T-cell (primary cell): ENCODE measurements around the gene SERPINB11. TPM values are rescaled to one million over a fixed set of nuclear protein-coding genes. Genes with fewer than 3 reads are reported as not detected.

Source experiments
- ATAC-seq, 4 experiments: fragments of 200-7000 bp in 3 of 4; fragments of 150-1000 bp in 1 of 4; cut with Tn5 transposase; replicated peaks in 1 of 4; 1 replicate in 3 of 4; 2 replicates in 1 of 4; pipeline ENCODE4 v1.10.0; 2021; ENCODE audit warnings: moderate library complexity in 3 of 4, mild to moderate bottlenecking in 2 of 4, moderate number of reproducible peaks in 1 of 4
- CTCF ChIA-PET, 2 donors: fragments of 300-600 bp; sonication (Branson Sonifier 250); formaldehyde crosslinking; loops; one replicate each; lab custom pipeline; 2022; ENCODE audit warnings: antibody characterized with exemption in 2 of 2; lab: Charles Lee
- POLR2A ChIA-PET, 2 donors: fragments of 300-600 bp; sonication (Branson Sonifier 250); formaldehyde crosslinking; loops; one replicate each; lab custom pipeline; 2022; ENCODE audit warnings: antibody characterized with exemption in 2 of 2; lab: Charles Lee
- DNase-seq, 35 experiments: peaks; one replicate each; pipeline versions ENCODE4 v3.0.0 to v3.0.0-alpha.2; 2013 to 2023
- H3K27ac ChIP-seq: one replicate; pipeline ENCODE4 v1.5.1; 2013; ENCODE audit warnings: low read length
- H3K27me3 ChIP-seq, 2 experiments: replicated peaks in 1 of 2; 1 replicate in 1 of 2; 2 replicates in 1 of 2; pipeline versions ENCODE4 v1.6.1 to v1.7.0; 2013; ENCODE audit warnings: low read length in 1 of 2, mixed read lengths in 1 of 2; ENCODE audit not compliant: control insufficient read depth in 2 of 2, insufficient read depth in 2 of 2; ENCODE audit errors: extremely low read depth in 1 of 2
- H3K36me3 ChIP-seq, 2 donors: 1 replicate in 1 of 2; 2 replicates in 1 of 2; pipeline versions ENCODE4 v1.6.1 to v1.7.0; 2013; ENCODE audit warnings: low read length in 1 of 2; ENCODE audit not compliant: control insufficient read depth in 2 of 2, insufficient read depth in 1 of 2; ENCODE audit errors: extremely low read depth in 1 of 2
- H3K4me1 ChIP-seq, 2 experiments: 1 replicate in 1 of 2; 2 replicates in 1 of 2; pipeline versions ENCODE4 v1.6.1 to v1.7.0; 2013; ENCODE audit warnings: low read length in 2 of 2, mixed read lengths in 1 of 2; ENCODE audit not compliant: insufficient read depth in 2 of 2, control insufficient read depth in 1 of 2; ENCODE audit errors: extremely low read depth in 1 of 2
- H3K4me3 ChIP-seq, 2 donors: 1 replicate in 1 of 2; 2 replicates in 1 of 2; pipeline versions ENCODE4 v1.5.1 to v1.7.0; 2013; ENCODE audit warnings: mild to moderate bottlenecking in 2 of 2, low read length in 1 of 2, moderate library complexity in 1 of 2; ENCODE audit not compliant: control insufficient read depth in 1 of 2; ENCODE audit errors: extremely low read depth in 1 of 2
- H3K9me3 ChIP-seq: 2 replicates; pipeline ENCODE4 v1.7.0; 2013
- H3K27ac Mint-ChIP-seq, 2 donors: one replicate each; pipeline ENCODE4 v1.8.0; 2020 to 2021; ENCODE audit warnings: mild to moderate bottlenecking in 2 of 2, mixed read lengths in 2 of 2
- H3K27me3 Mint-ChIP-seq, 2 donors: one replicate each; pipeline ENCODE4 v1.8.0; 2021 to 2022; ENCODE audit warnings: mixed read lengths in 2 of 2
- H3K36me3 Mint-ChIP-seq: one replicate; pipeline ENCODE4 v1.8.0; 2021; ENCODE audit warnings: mixed read lengths
- H3K4me1 Mint-ChIP-seq, 3 donors: one replicate each; pipeline ENCODE4 v1.8.0; 2020 to 2022; ENCODE audit warnings: mixed read lengths in 3 of 3, mild to moderate bottlenecking in 1 of 3
- H3K4me3 Mint-ChIP-seq, 3 donors: one replicate each; pipeline ENCODE4 v1.8.0; 2020 to 2022; ENCODE audit warnings: mild to moderate bottlenecking in 3 of 3, mixed read lengths in 3 of 3, moderate library complexity in 3 of 3
- H3K9me3 Mint-ChIP-seq, 3 donors: one replicate each; pipeline ENCODE4 v1.8.0; 2020 to 2022; ENCODE audit warnings: mixed read lengths in 3 of 3
- WGBS: methylation state at CpG from one replicate; pipeline ENCODE4 v1.1.5; 2013; ENCODE audit warnings: missing lambda C conversion rate; ENCODE audit not compliant: insufficient coverage; 5-methylcytosine and 5-hydroxymethylcytosine counted together
- total RNA-seq, 35 experiments: library from RNA in 6 of 35; stranded (reverse) in 6 of 35; fragments of 120-200 nt in 1 of 35; gene quantifications; one replicate each; pipeline versions ENCODE4 v1.2.1 to v1.2.4 and lab custom pipeline; 2013 to 2026

SERPINB11 gene
- total RNA-seq, 5 donors from 2014 or later (not counting 1 experiment from before 2014, with no cell fraction given): not detected

- no peak overlapping the region for H3K27ac Mint-ChIP-seq
- peaks cover 7% of the 10 kb centered on the region for H3K36me3 Mint-ChIP-seq
- Histone ChIP-seq H3K4me1 (no peaks in the 10 kb centered on the region), H3K9me3 (no peaks in the 10 kb centered on the region), H3K27ac (no peak overlapping the region), H3K27me3 (no peaks in the 10 kb centered on the region), H3K36me3 (no peaks in the 10 kb centered on the region), H3K4me3 (no peak overlapping the region)
- peaks cover 0 to 4% of the 10 kb centered on the region in 2 donors for H3K27me3 Mint-ChIP-seq
- WGBS: no CpG with 5 or more reads among the region's 1 CpG
- DNase-seq (no peak), ATAC-seq (no peak)
- peaks cover 9 to 15% (median 11%) of the 10 kb centered on the region in 3 donors for H3K9me3 Mint-ChIP-seq
- ChIA-PET CTCF (no interaction called here), POLR2A (no interaction called here)
- H3K4me3 Mint-ChIP-seq: no peak overlapping the region
- no peaks in the 10 kb centered on the region for H3K4me1 Mint-ChIP-seq
Observed at GRCh38 chr18:63762518-63762917, 59.8 kb downstream of the SERPINB11 start.

GRCh38 chr18:63763831-63764600, 61.3 kb downstream of the SERPINB11 start:
- Histone ChIP-seq H3K4me1 (no peaks in the 10 kb centered on the region), H3K4me3 (no peak overlapping the region), H3K36me3 (no peaks in the 10 kb centered on the region), H3K9me3 (no peaks in the 10 kb centered on the region), H3K27me3 (no peaks in the 10 kb centered on the region), H3K27ac (no peak overlapping the region)
- POLR2A ChIA-PET: no interaction called here
- peaks cover 7% of the 10 kb centered on the region for H3K36me3 Mint-ChIP-seq
- H3K4me3 Mint-ChIP-seq: no peak overlapping the region
- H3K4me1 Mint-ChIP-seq: no peaks in the 10 kb centered on the region
- no peak for ATAC-seq
- DNase-seq: no peak
- no peak overlapping the region for H3K27ac Mint-ChIP-seq
- H3K9me3 Mint-ChIP-seq: peaks cover 9 to 11% (median 10%) of the 10 kb centered on the region in 3 donors
- WGBS: no CpG with 5 or more reads among the region's 3 CpGs
- CTCF ChIA-PET: no interaction called here
- H3K27me3 Mint-ChIP-seq: peaks cover 0 to 7% of the 10 kb centered on the region in 2 donors

GRCh38 chr18:63765837-63766236, 63.1 kb downstream of the SERPINB11 start:
- peaks cover 0 to 11% of the 10 kb centered on the region in 2 donors for H3K27me3 Mint-ChIP-seq
- H3K4me3 Mint-ChIP-seq: no peak overlapping the region
- Histone ChIP-seq H3K9me3 (no peaks in the 10 kb centered on the region), H3K4me1 (no peaks in the 10 kb centered on the region), H3K36me3 (no peaks in the 10 kb centered on the region), H3K27me3 (no peaks in the 10 kb centered on the region), H3K4me3 (no peak overlapping the region), H3K27ac (no peak overlapping the region)
- ChIA-PET CTCF (no interaction called here), POLR2A (no interaction called here)
- H3K27ac Mint-ChIP-seq: no peak overlapping the region
- ATAC-seq (no peak), DNase-seq (no peak)
- H3K4me1 Mint-ChIP-seq: no peaks in the 10 kb centered on the region
- no peaks in the 10 kb centered on the region for H3K9me3 Mint-ChIP-seq
- no CpG with 5 or more reads among the region's 2 CpGs for WGBS
- H3K36me3 Mint-ChIP-seq: no peaks in the 10 kb centered on the region

Other genes with a start within 250 kb of the SERPINB11 start
- gene SERPINB5, start 226.0 kb upstream of the SERPINB11 start, total RNA-seq: not detected
- not detected for gene SERPINB12, start 160.6 kb upstream of the SERPINB11 start, total RNA-seq
- not detected for gene SERPINB13, start 115.6 kb upstream of the SERPINB11 start, total RNA-seq
- gene SERPINB4, start 58.7 kb upstream of the SERPINB11 start, total RNA-seq: not detected
- gene SERPINB3, start 41.1 kb upstream of the SERPINB11 start, total RNA-seq: not detected
- gene SERPINB7, start 72.5 kb downstream of the SERPINB11 start, total RNA-seq: not detected
- gene SERPINB2, start 184.7 kb downstream of the SERPINB11 start, total RNA-seq: not detected
- gene SERPINB10, start 205.0 kb downstream of the SERPINB11 start, total RNA-seq: not detected
- gene HMSD, start 246.3 kb downstream of the SERPINB11 start, total RNA-seq: 1 to 10 TPM in 2 of 5 donors, under 1 TPM in 1, not detected in 2; 0.53 to 1.8 (median 1.6) TPM